Endothelial cell of umbilical vein (primary cell): ENCODE results near the gene TM9SF3. TPM values are rescaled to one million over a fixed set of nuclear protein-coding genes. Genes with fewer than 3 reads are reported as not detected.
A peak's percentile ranks its signal among the peaks of the same experiment; 100 is the strongest.

Source experiments
- BruUV-seq: library from RNA; stranded (reverse); fragments of 400-500 nt; replicated peaks from 2 replicates; lab custom pipeline; 2021; lab: Mats Ljungman, UMichigan
- CTCF ChIA-PET: fragments of 300-600, 350-600 bp; sonication (Branson Sonifier 250); formaldehyde crosslinking; loops from one replicate; lab custom pipeline; 2021; ENCODE audit warnings: antibody characterized with exemption, inconsistent platforms; lab: Charles Lee
- POLR2A ChIA-PET: fragments of 300-600, 350-600 bp; sonication (Branson Sonifier 250); formaldehyde crosslinking; loops from one replicate; lab custom pipeline; 2021; ENCODE audit warnings: antibody characterized with exemption, inconsistent platforms; lab: Charles Lee
- DNase-seq: peaks from one replicate; pipeline ENCODE4 v3.0.0-alpha.2; 2011; ENCODE audit warnings: low read depth, low spot score
- FAIRE-seq: peaks from 2 replicates; lab custom pipeline; 2011; peaks lifted over from hg19 to GRCh38; lab: Jason Lieb, UNC
- H2AFZ ChIP-seq: 2 replicates; pipeline ENCODE4 v1.6.0; 2012; ENCODE audit warnings: low read depth, low read length, control low read depth, inconsistent platforms
- H3K27ac ChIP-seq: 2 replicates; pipeline ENCODE4 v1.5.1; 2011; ENCODE audit warnings: low read depth, mild to moderate bottlenecking, control low read depth, low read length, moderate library complexity; ENCODE audit not compliant: insufficient read depth
- H3K27me3 ChIP-seq, 2 experiments: 2 replicates each; pipeline versions ENCODE4 v1.6.0 to v1.6.1; 2011; ENCODE audit warnings: low read length in 2 of 2, mixed read lengths in 1 of 2; ENCODE audit not compliant: control insufficient read depth in 2 of 2, insufficient read depth in 2 of 2
- H3K36me3 ChIP-seq, 2 experiments: 2 replicates in 1 of 2; 3 replicates in 1 of 2; pipeline ENCODE4 v1.5.1; 2011; ENCODE audit warnings: low read length in 2 of 2, mild to moderate bottlenecking in 1 of 2, moderate library complexity in 1 of 2; ENCODE audit not compliant: control insufficient read depth in 2 of 2, insufficient read depth in 2 of 2; ENCODE audit errors: extremely low read depth in 1 of 2
- H3K4me1 ChIP-seq: 3 replicates; pipeline ENCODE4 v1.5.1; 2011; ENCODE audit warnings: mild to moderate bottlenecking, low read length; ENCODE audit not compliant: control insufficient read depth, insufficient read depth; ENCODE audit errors: extremely low read depth
- H3K4me2 ChIP-seq: 2 replicates; pipeline ENCODE4 v1.6.1; 2011; ENCODE audit warnings: low read length, control low read depth, mixed read lengths; ENCODE audit not compliant: insufficient read depth
- H3K4me3 ChIP-seq, 3 experiments: fragments of 200-600 bp in 1 of 3; sonication (generic), shearing (Covaris generic) in 1 of 3; replicated peaks in 1 of 3; 2 replicates each; pipeline ENCODE4 v1.5.1; 2011 to 2016; ENCODE audit warnings: control low read depth in 3 of 3, low read length in 3 of 3, mild to moderate bottlenecking in 2 of 3, inconsistent platforms in 1 of 3, low read depth in 1 of 3, moderate library complexity in 1 of 3; ENCODE audit not compliant: insufficient read depth in 1 of 3
- H3K79me2 ChIP-seq: 2 replicates; pipeline ENCODE4 v1.6.0; 2012; ENCODE audit warnings: low read length, inconsistent platforms; ENCODE audit not compliant: control insufficient read depth, insufficient read depth
- H3K9ac ChIP-seq: replicated peaks from 2 replicates; pipeline ENCODE3; 2011; ENCODE audit warnings: low read length, control low read depth; ENCODE audit not compliant: insufficient read depth; ENCODE audit errors: extremely low read depth
- H3K9me1 ChIP-seq: replicated peaks from 3 replicates; pipeline ENCODE4 v1.6.0; 2011; ENCODE audit warnings: mild to moderate bottlenecking, low read length; ENCODE audit not compliant: control insufficient read depth, insufficient read depth; ENCODE audit errors: extremely low read depth
- H3K9me3 ChIP-seq: replicated peaks from 2 replicates; pipeline ENCODE4 v1.5.1; 2012; ENCODE audit warnings: low read length, inconsistent platforms; ENCODE audit not compliant: control insufficient read depth, insufficient read depth
- H4K20me1 ChIP-seq: replicated peaks from 2 replicates; pipeline ENCODE3; 2011; ENCODE audit warnings: mild to moderate bottlenecking, low read length; ENCODE audit not compliant: control insufficient read depth, insufficient read depth; ENCODE audit errors: extremely low read depth
- CTCF ChIP-seq, 2 donors: IDR thresholded peaks; 1 replicate in 1 of 2; 2 replicates in 1 of 2; pipeline ENCODE4 v1.5.1; 2011; ENCODE audit warnings: low read length in 2 of 2, mild to moderate bottlenecking in 2 of 2, moderate library complexity in 2 of 2, control low read depth in 1 of 2, inconsistent platforms in 1 of 2, low read depth in 1 of 2; ENCODE audit not compliant: insufficient read depth in 1 of 2; ENCODE audit errors: extremely low read depth in 1 of 2
- EZH2 ChIP-seq: IDR thresholded peaks from 2 replicates; pipeline ENCODE4 v1.6.1; 2012; ENCODE audit warnings: borderline replicate concordance, low read depth, mild to moderate bottlenecking, moderate library complexity, low read length, inconsistent platforms; ENCODE audit not compliant: severe bottlenecking
- FOS ChIP-seq: IDR thresholded peaks from 2 replicates; pipeline ENCODE4 v1.6.1; 2011; ENCODE audit warnings: mild to moderate bottlenecking, low read length, moderate library complexity, borderline replicate concordance; ENCODE audit not compliant: insufficient read depth
- GATA2 ChIP-seq: IDR thresholded peaks from 2 replicates; pipeline ENCODE4 v1.7.0; 2011; ENCODE audit warnings: low read depth, mild to moderate bottlenecking, moderate library complexity, mixed read lengths, low read length; ENCODE audit not compliant: insufficient read length, insufficient read depth
- JUN ChIP-seq: IDR thresholded peaks from 2 replicates; pipeline ENCODE4 v1.6.1; 2011; ENCODE audit warnings: borderline replicate concordance, low read depth; ENCODE audit not compliant: insufficient read length, insufficient read depth
- MYC ChIP-seq: IDR thresholded peaks from one replicate; pipeline ENCODE4 v1.6.1; 2011; ENCODE audit warnings: mild to moderate bottlenecking, low read depth, low read length
- POLR2A ChIP-seq: IDR thresholded peaks from 2 replicates; pipeline ENCODE4 v1.6.1; 2012; ENCODE audit warnings: low read depth, mild to moderate bottlenecking, control low read depth, low read length
- POLR2AphosphoS5 ChIP-seq: IDR thresholded peaks from 2 replicates; pipeline ENCODE4 v1.6.1; 2012; ENCODE audit warnings: low read depth, mild to moderate bottlenecking, control low read depth, low read length, moderate library complexity; ENCODE audit not compliant: insufficient read depth
- dilution Hi-C: fragments of 300-500 bp; cut with MboI; formaldehyde crosslinking; loops from one replicate; pipeline ENCODE4 v1.15.0; 2019; ENCODE audit warnings: low sequenced_read_pairs; ENCODE audit not compliant: extremely low pct_ligation_motif_present
- intact Hi-C: fragments of 100-400 bp; cut with micrococcal nuclease; formaldehyde crosslinking; loops from one replicate; pipeline ENCODE4 v1.10.0; 2022
- polyA plus RNA-seq, 4 experiments: library from polyadenylated mRNA; depleted of rRNA in 3 of 4; stranded (reverse) in 3 of 4; unstranded in 1 of 4; fragments of >200 nt; gene quantifications; 2 replicates each; pipeline versions ENCODE4 v1.2.1 to v1.2.3, GENCODE V29; 2011 to 2012; ENCODE audit warnings: missing spikeins in 1 of 4
- total RNA-seq: library from RNA; stranded (reverse); gene quantifications from 2 replicates; pipeline ENCODE4 v1.2.3, GENCODE V29; 2021
- TF ChIP-seq, protein P1 (sequence below): IDR thresholded peaks from 2 replicates; pipeline ENCODE4 v1.6.1; 2011; ENCODE audit not compliant: insufficient read depth, insufficient read length

TM9SF3 gene
- total and polyA plus RNA-seq, 2 donors (not counting 3 experiments of a cell fraction or from before 2014, with no cell fraction given): 133 to 144 TPM

DNA sequence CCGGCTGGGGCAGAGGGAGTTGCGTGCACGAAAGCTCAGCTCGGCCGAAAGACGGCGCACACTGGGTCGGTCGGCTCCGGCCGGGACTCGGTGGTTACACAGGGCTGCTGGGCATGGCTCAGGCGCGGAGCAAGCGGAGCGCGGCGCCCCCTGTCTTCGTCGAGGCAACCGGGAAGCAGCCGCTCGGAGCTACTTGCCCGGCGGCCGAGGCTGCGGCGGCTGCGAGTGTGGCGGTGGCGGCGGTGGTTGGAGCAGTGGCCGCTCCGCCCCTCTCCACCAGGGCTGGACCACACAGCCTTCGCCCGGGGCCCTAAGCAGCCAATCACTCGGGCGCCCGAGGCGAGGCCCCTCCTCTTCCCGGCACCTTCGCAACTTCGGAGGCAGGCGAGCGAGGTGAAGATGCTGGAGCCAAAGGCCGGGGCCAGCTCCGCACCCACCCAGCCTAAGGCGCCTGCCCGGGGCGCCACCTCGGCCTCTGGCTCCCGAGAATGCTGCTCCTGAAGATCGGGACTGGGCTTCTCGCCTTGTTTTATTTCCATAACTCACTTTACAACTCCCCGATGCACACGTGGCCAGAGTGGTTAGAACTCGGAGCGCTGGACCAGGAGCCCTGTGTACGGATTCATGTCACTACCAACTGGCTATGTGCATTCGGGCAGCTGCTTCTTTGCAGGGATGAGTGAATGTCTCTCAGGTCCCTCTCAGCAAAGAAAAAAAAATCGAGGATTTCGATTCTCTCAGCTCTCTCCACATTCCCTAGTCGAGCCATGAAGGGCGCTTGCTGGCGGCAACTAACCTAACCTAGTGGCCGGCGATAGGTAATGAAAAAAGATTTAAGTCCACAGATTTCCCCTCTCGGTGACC, 72.9 kb downstream of the TM9SF3 start, which contains the start of gene TLL2:
TLL2 (minus strand) TSS at position 229 of the 864 bp plus-strand sequence. CDS start 241 bp downstream, outside the sequence.
- peak; percentile 94 for DNase-seq
- no TSS peak for BruUV-seq
- ChIA-PET POLR2A (no interaction called here), CTCF (interaction anchor here (0.6 to 2.1 kb wide), 32 partner anchors 9 to 511 kb away, joined by 3 to 11 read pairs (median 4); partner anchors contain the start of gene TM9SF3)
- peak; percentile 95 for FAIRE-seq
- Histone ChIP-seq H3K9ac (no peak within 1 kb of the TSS), H3K4me2 (peak within 1 kb of the TSS; percentile 74), H3K9me1 (no peaks in the 10 kb centered on the region), H3K4me1 (peaks cover 20% of the 10 kb centered on the region), H3K9me3 (no peaks in the 10 kb centered on the region), H4K20me1 (no peaks in the 10 kb centered on the region), H3K27me3 (peaks cover 16 to 23% of the 10 kb centered on the region in 2 experiments), H3K4me3 (peak within 1 kb of the TSS; percentile 21 to 47 (median 38)), H2AFZ (peak within 1 kb of the TSS; percentile 50), H3K79me2 (no peaks in the 10 kb centered on the region), H3K27ac (no peak within 1 kb of the TSS), H3K36me3 (no peaks in the 10 kb centered on the region)
- TF ChIP-seq EZH2: no peak
- no peak for TF ChIP-seq GATA2
- TF ChIP-seq MYC: no peak
- TF ChIP-seq JUN: no peak
- TF ChIP-seq, protein P1, sequence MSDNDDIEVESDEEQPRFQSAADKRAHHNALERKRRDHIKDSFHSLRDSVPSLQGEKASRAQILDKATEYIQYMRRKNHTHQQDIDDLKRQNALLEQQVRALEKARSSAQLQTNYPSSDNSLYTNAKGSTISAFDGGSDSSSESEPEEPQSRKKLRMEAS: no peak
- peak; percentile 66 for TF ChIP-seq POLR2AphosphoS5
- peak; percentile 48 to 74 for TF ChIP-seq CTCF (IDR thresholded peaks at IDR 0.05; ENCODE audit: extremely low read depth in 1 of 2, insufficient read depth in 1 of 2, low read depth in 1 of 2, low read length in 2 of 2)
- no peak for TF ChIP-seq FOS
- no peak for TF ChIP-seq POLR2A
- dilution Hi-C loops (no loop called here), intact Hi-C loops (loop anchor here (2.0 to 10.0 kb wide), 3 partner anchors 73 to 1368 kb away; partner anchors contain the start of genes LCOR and TM9SF3)
